IMR-90 (cell line): ENCODE results near the gene RBM25. TPM values are rescaled to one million over a fixed set of nuclear protein-coding genes. Genes with fewer than 3 reads are reported as not detected.

Source experiments
- ATAC-seq: fragments of 200-7000 bp; cut with Tn5 transposase; 2 replicates; pipeline ENCODE4 v1.9.1; 2020; ENCODE audit warnings: low read depth, mild to moderate bottlenecking, moderate library complexity
- BruUV-seq: library from RNA; stranded (reverse); fragments of 400-500 nt; replicated peaks from 2 replicates; lab custom pipeline; 2021; lab: Mats Ljungman, UMichigan
- CTCF ChIA-PET: fragments of 300-600 bp; formaldehyde crosslinking; extraction: SDS; loops from one replicate; lab custom pipeline; 2021; ENCODE audit warnings: antibody characterized with exemption; lab: Yijun Ruan, JAX
- POLR2A ChIA-PET: fragments of 300-600 bp; sonication (Branson Sonifier 250); formaldehyde crosslinking; loops from one replicate; lab custom pipeline; 2022; ENCODE audit warnings: antibody characterized with exemption; ENCODE audit not compliant: unreplicated experiment; lab: Charles Lee
- DNase-seq: peaks from one replicate; pipeline ENCODE4 v3.0.0; 2013
- H2AFZ ChIP-seq: replicated peaks from 2 replicates; pipeline ENCODE3; 2013; ENCODE audit warnings: low read length, mild to moderate bottlenecking; ENCODE audit not compliant: poor library complexity
- H2AK5ac ChIP-seq: 2 replicates; pipeline ENCODE4 v1.6.1; 2013; ENCODE audit warnings: low read depth, low read length, inconsistent platforms
- H2AK9ac ChIP-seq: replicated peaks from 2 replicates; pipeline ENCODE3; 2013; ENCODE audit warnings: mild to moderate bottlenecking, low read depth, low read length, moderate library complexity; ENCODE audit not compliant: poor library complexity
- H2BK120ac ChIP-seq: 2 replicates; pipeline ENCODE4 v1.6.1; 2013; ENCODE audit warnings: low read depth, low read length, inconsistent platforms
- H2BK15ac ChIP-seq: 3 replicates; pipeline ENCODE4 v1.6.1; 2013; ENCODE audit warnings: low read depth, low read length, inconsistent platforms
- H2BK20ac ChIP-seq: 2 replicates; pipeline ENCODE4 v1.6.1; 2013; ENCODE audit warnings: low read depth, mild to moderate bottlenecking, inconsistent platforms, low read length, moderate library complexity
- H2BK5ac ChIP-seq: 2 replicates; pipeline ENCODE4 v1.6.1; 2013; ENCODE audit warnings: mild to moderate bottlenecking, low read depth, low read length, inconsistent platforms; ENCODE audit not compliant: poor library complexity, severe bottlenecking
- H3K14ac ChIP-seq: replicated peaks from 2 replicates; pipeline ENCODE4 v1.6.1; 2013; ENCODE audit warnings: low read depth, low read length, inconsistent platforms
- H3K18ac ChIP-seq: 2 replicates; pipeline ENCODE4 v1.6.1; 2013; ENCODE audit warnings: low read depth, low read length, control low read depth
- H3K23ac ChIP-seq: 2 replicates; pipeline ENCODE4 v1.6.1; 2013; ENCODE audit warnings: low read depth, low read length, inconsistent platforms
- H3K27ac ChIP-seq: 2 replicates; pipeline ENCODE4 v1.5.1; 2013; ENCODE audit warnings: mild to moderate bottlenecking, control low read depth, low read length; ENCODE audit not compliant: insufficient read depth
- H3K27me3 ChIP-seq: 2 replicates; pipeline ENCODE4 v1.6.1; 2013; ENCODE audit warnings: low read length; ENCODE audit not compliant: control insufficient read depth, insufficient read depth
- H3K36me3 ChIP-seq: 2 replicates; pipeline ENCODE4 v1.6.1; 2013; ENCODE audit warnings: low read length, mixed read lengths; ENCODE audit not compliant: control insufficient read depth, insufficient read depth
- H3K4ac ChIP-seq: 2 replicates; pipeline ENCODE4 v1.6.1; 2013; ENCODE audit warnings: low read depth, low read length, inconsistent platforms
- H3K4me1 ChIP-seq: 2 replicates; pipeline ENCODE4 v1.6.1; 2013; ENCODE audit warnings: low read length, mixed read lengths; ENCODE audit not compliant: control insufficient read depth, insufficient read depth
- H3K4me2 ChIP-seq: 2 replicates; pipeline ENCODE4 v1.6.1; 2013; ENCODE audit warnings: low read depth, mild to moderate bottlenecking, control low read depth, low read length, moderate library complexity
- H3K4me3 ChIP-seq: 2 replicates; pipeline ENCODE4 v1.5.1; 2013; ENCODE audit warnings: low read depth, mild to moderate bottlenecking, control low read depth, low read length, moderate library complexity; ENCODE audit not compliant: insufficient read depth
- H3K56ac ChIP-seq: 2 replicates; pipeline ENCODE4 v1.6.1; 2013; ENCODE audit warnings: low read length, inconsistent platforms; ENCODE audit not compliant: insufficient read depth; ENCODE audit errors: extremely low read depth
- H3K79me1 ChIP-seq, 2 experiments: 2 replicates each; pipeline ENCODE4 v1.6.1; 2013; ENCODE audit warnings: low read length in 2 of 2, inconsistent platforms in 1 of 2, low read depth in 1 of 2
- H3K9ac ChIP-seq: 2 replicates; pipeline ENCODE4 v1.6.1; 2013; ENCODE audit warnings: low read depth, low read length, control low read depth
- H3K9me1 ChIP-seq: 2 replicates; pipeline ENCODE4 v1.6.1; 2013; ENCODE audit warnings: low read length, inconsistent platforms; ENCODE audit not compliant: insufficient read depth
- H3K9me3 ChIP-seq: 2 replicates; pipeline ENCODE4 v1.6.1; 2013; ENCODE audit warnings: low read length; ENCODE audit not compliant: control insufficient read depth, insufficient read depth
- H4K20me1 ChIP-seq: 2 replicates; pipeline ENCODE4 v1.6.1; 2013; ENCODE audit warnings: low read length, inconsistent platforms; ENCODE audit not compliant: insufficient read depth
- H4K5ac ChIP-seq: 2 replicates; pipeline ENCODE4 v1.6.1; 2013; ENCODE audit warnings: mild to moderate bottlenecking, low read depth, low read length, control low read depth
- H4K8ac ChIP-seq, 2 experiments: 2 replicates each; pipeline ENCODE4 v1.6.1; 2013; ENCODE audit warnings: low read depth in 2 of 2, low read length in 2 of 2, control low read depth in 1 of 2, inconsistent platforms in 1 of 2
- H4K91ac ChIP-seq: 2 replicates; pipeline ENCODE4 v1.6.1; 2013; ENCODE audit warnings: low read depth, low read length, inconsistent platforms; ENCODE audit not compliant: insufficient read depth
- BHLHE40 ChIP-seq: fragments of 150-350 bp; IDR thresholded peaks from 2 replicates; pipeline ENCODE4 v1.6.1; 2016; ENCODE audit warnings: mild to moderate bottlenecking, low read depth, low read length
- CEBPB ChIP-seq: IDR thresholded peaks from 2 replicates; pipeline ENCODE4 v1.6.1; 2012; ENCODE audit warnings: low read depth, low read length, improper control_type of control experiment
- POLR2A ChIP-seq: IDR thresholded peaks from 2 replicates; pipeline ENCODE4 v1.6.1; 2012; ENCODE audit warnings: mild to moderate bottlenecking, low read depth, low read length
- RAD21 ChIP-seq: IDR thresholded peaks from 2 replicates; pipeline ENCODE4 v1.6.1; 2012; ENCODE audit warnings: low read length, improper control_type of control experiment
- RFX5 ChIP-seq: IDR thresholded peaks from 2 replicates; pipeline ENCODE4 v1.8.0; 2012; ENCODE audit warnings: low read depth, mild to moderate bottlenecking, low read length, moderate library complexity
- SMC3 ChIP-seq: fragments of 150-350 bp; IDR thresholded peaks from 2 replicates; pipeline ENCODE4 v1.6.1; 2016; ENCODE audit warnings: low read depth, mild to moderate bottlenecking, antibody characterized with exemption, low read length, moderate library complexity
- WGBS, 2 experiments: methylation state at CpG; one replicate each; pipeline versions ENCODE4 v1.1.5 to v1.1.7; 2013; ENCODE audit warnings: missing lambda C conversion rate in 2 of 2; ENCODE audit not compliant: insufficient read length in 1 of 2; ENCODE audit errors: extremely low coverage in 2 of 2; 5-methylcytosine and 5-hydroxymethylcytosine counted together
- dilution Hi-C: fragments of 300-500 bp; cut with HindIII; formaldehyde crosslinking; loops from one replicate; pipeline ENCODE4 v1.14.3; 2018; ENCODE audit warnings: low sequenced_read_pairs; ENCODE audit not compliant: unreplicated experiment
- in situ Hi-C: fragments of 300-500 bp; cut with MboI; formaldehyde crosslinking; loops from 3 replicates; pipeline ENCODE4 v1.14.3; 2019; ENCODE audit warnings: low sequenced_read_pairs, inconsistent platforms, mixed read lengths
- intact Hi-C: fragments of 100-400 bp; cut with micrococcal nuclease; formaldehyde crosslinking; loops from 2 replicates; pipeline ENCODE4 v1.10.0; 2022
- polyA plus RNA-seq, 3 experiments: library from polyadenylated mRNA; depleted of rRNA; stranded (reverse); fragments of >200 nt; gene quantifications; 2 replicates each; pipeline ENCODE4 v1.2.3, GENCODE V29; 2012; ENCODE audit warnings: low replicate concordance in 1 of 3
- total RNA-seq: library from RNA; depleted of rRNA; stranded (reverse); fragments of >200 nt; gene quantifications from 2 replicates; pipeline ENCODE4 v1.2.3, GENCODE V29; 2012

The RBM25 gene
- total and polyA plus RNA-seq, 2 of the 4 experiments (the other 2 are of a cell fraction) = 32.3 to 32.9 TPM

GRCh38 chr14:73049428-73049827 is 8.9 kb upstream of the RBM25 start:
- Histone ChIP-seq H3K27ac (no peak overlapping the region), H3K18ac (no peak overlapping the region), H3K14ac (no peak overlapping the region), H2BK120ac (no peak overlapping the region), H3K4me3 (no peak overlapping the region), H4K5ac (no peak overlapping the region; the same call in 1 of the 2 replicates), H3K23ac (no peak overlapping the region), H2BK5ac (no peak overlapping the region), H3K4me2 (no peak overlapping the region), H4K20me1 (no peaks in the 10 kb centered on the region), H3K9me1 (no peaks in the 10 kb centered on the region), H3K36me3 (no peaks in the 10 kb centered on the region), H4K91ac (no peak overlapping the region), H3K4me1 (no peaks in the 10 kb centered on the region), H3K27me3 (no peaks in the 10 kb centered on the region), H3K9me3 (no peaks in the 10 kb centered on the region), H3K79me1 (no peaks in the 10 kb centered on the region), H2BK15ac (no peak overlapping the region), H2BK20ac (no peak overlapping the region), H2AK9ac (no peak overlapping the region), H2AK5ac (no peak overlapping the region), H4K8ac (no peak overlapping the region), H3K9ac (no peak overlapping the region), H3K4ac (no peak overlapping the region), H3K56ac (no peak overlapping the region), H2AFZ (no peak overlapping the region)
- CTCF ChIA-PET = interaction anchor here (0.5 to 0.6 kb wide), 2 partner anchors 47 to 59 kb away, joined by 3 read pairs; no protein-coding TSS in a partner anchor
- TF ChIP-seq RAD21 = no peak
- no peak for TF ChIP-seq POLR2A
- no peak for TF ChIP-seq SMC3
- peak; percentile 65; the same call in 1 of the 2 replicates for TF ChIP-seq BHLHE40
- no peak for TF ChIP-seq CEBPB
- TF ChIP-seq RFX5 = no peak
- no TSS peak for BruUV-seq
- POLR2A ChIA-PET = no interaction called here
- ATAC-seq (peak; percentile 40), DNase-seq (no peak)
- dilution Hi-C loops = no loop called here
- intact Hi-C loops = no loop called here
- in situ Hi-C loops = no loop called here
- 20% methylated on average over 1 of the region's 4 CpGs; no CpG with 5 or more reads in 1 of the 2 experiments for WGBS, 2 experiments
